Upper lobe of right lung (tissue), 1 donor: ENCODE measurements around the gene OR4D9. TPM values are rescaled to one million over a fixed set of nuclear protein-coding genes. Genes with fewer than 3 reads are reported as not detected.
"Not testable (repeated sequence)": the region's sequence is repeated elsewhere in the genome, so short reads cannot be mapped to it uniquely, and the experiment has no call there.

Experiments used
- ATAC-seq: fragments of 200-7000 bp; cut with Tn5 transposase; one replicate; pipeline ENCODE4 v1.9.1; 2020; ENCODE audit warnings: mild to moderate bottlenecking, moderate library complexity
- DNase-seq: peaks from one replicate; pipeline ENCODE4 v3.0.0-alpha.2; 2020
- H3K27ac ChIP-seq: fragments of 200-600 bp; one replicate; pipeline ENCODE4 v1.8.0; 2022
- H3K27me3 ChIP-seq: fragments of 200-600 bp; one replicate; pipeline ENCODE4 v1.8.0; 2022; ENCODE audit warnings: mild to moderate bottlenecking
- H3K36me3 ChIP-seq: fragments of 200-600 bp; one replicate; pipeline ENCODE4 v1.8.0; 2022
- H3K4me1 ChIP-seq: fragments of 200-600 bp; one replicate; pipeline ENCODE4 v1.8.0; 2022
- H3K4me3 ChIP-seq: fragments of 200-600 bp; one replicate; pipeline ENCODE4 v1.8.0; 2022; ENCODE audit warnings: mild to moderate bottlenecking
- H3K9me3 ChIP-seq: fragments of 200-600 bp; one replicate; pipeline ENCODE4 v1.8.0; 2022
- CTCF ChIP-seq: fragments of 200-600 bp; IDR thresholded peaks from one replicate; pipeline ENCODE4 v1.8.0; 2022; ENCODE audit warnings: antibody characterized with exemption
- intact Hi-C: fragments of 100-400 bp; cut with DNase I; formaldehyde crosslinking; loops from one replicate; pipeline ENCODE4 v1.11.0; 2022
- total RNA-seq: library from RNA; stranded (reverse); fragmentation: NEBNext Ultra II Directional; extraction: Animal tissue kit (Norgen Biotek cat#: 25700); gene quantifications from one replicate; pipeline ENCODE4 v1.2.1, GENCODE V29; 2021
- donor health status: DM: no; HTN: yes; CAD: no; lungs with severe emphysema.

The OR4D9 gene
- total RNA-seq, 1 donor from 2014 or later = not detected

GRCh38 chr11:59528711-59529110, 17.4 kb downstream of the OR4D9 start:
- no peaks in the 10 kb centered on the region for H3K4me1 ChIP-seq
- H3K4me3 ChIP-seq = no peak overlapping the region
- intact Hi-C loops = no loop called here
- no peak overlapping the region for H3K27ac ChIP-seq
- no peaks in the 10 kb centered on the region for H3K9me3 ChIP-seq
- no peak for TF ChIP-seq CTCF
- no peak for DNase-seq
- no peaks in the 10 kb centered on the region for H3K27me3 ChIP-seq
- H3K36me3 ChIP-seq = no peaks in the 10 kb centered on the region
- ATAC-seq = no peak

GRCh38 chr11:59532620-59533019, 21.3 kb downstream of the OR4D9 start:
- intact Hi-C loops = no loop called here
- DNase-seq (no peak), ATAC-seq (no peak)
- Histone ChIP-seq H3K4me3 (no peak overlapping the region), H3K27me3 (no peaks in the 10 kb centered on the region), H3K4me1 (peaks cover 9% of the 10 kb centered on the region), H3K27ac (no peak overlapping the region), H3K36me3 (no peaks in the 10 kb centered on the region), H3K9me3 (no peaks in the 10 kb centered on the region)
- no peak for TF ChIP-seq CTCF

- intact Hi-C loops = no loop called here
- Histone ChIP-seq H3K4me3 (no peak overlapping the region), H3K27ac (no peak overlapping the region), H3K4me1 (peaks cover 12% of the 10 kb centered on the region), H3K36me3 (no peaks in the 10 kb centered on the region), H3K27me3 (no peaks in the 10 kb centered on the region), H3K9me3 (no peaks in the 10 kb centered on the region)
- DNase-seq (no peak), ATAC-seq (no peak)
- no peak for TF ChIP-seq CTCF
Measured at GRCh38 chr11:59534676-59535075, 23.3 kb downstream of the OR4D9 start.

- ATAC-seq (no peak), DNase-seq (no peak)
- Histone ChIP-seq H3K9me3 (no peaks in the 10 kb centered on the region), H3K4me1 (peaks cover 4% of the 10 kb centered on the region), H3K27me3 (no peaks in the 10 kb centered on the region), H3K36me3 (no peaks in the 10 kb centered on the region), H3K27ac (no peak overlapping the region), H3K4me3 (no peak overlapping the region)
- intact Hi-C loops = no loop called here
- TF ChIP-seq CTCF = no peak
Measured at GRCh38 chr11:59542142-59542810, 30.9 kb downstream of the OR4D9 start.

- DNase-seq, H3K4me3 ChIP-seq, H3K9me3 ChIP-seq, H3K27me3 ChIP-seq, H3K4me1 ChIP-seq, intact Hi-C loops, ATAC-seq, H3K36me3 ChIP-seq, H3K27ac ChIP-seq: not testable (repeated sequence)
Measured at GRCh38 chr11:59543713-59544112, 32.4 kb downstream of the OR4D9 start.

GRCh38 chr11:59544869-59545178, 33.5 kb downstream of the OR4D9 start:
- no peak overlapping the region for H3K27ac ChIP-seq
- no peaks in the 10 kb centered on the region for H3K36me3 ChIP-seq
- H3K4me1 ChIP-seq = no peaks in the 10 kb centered on the region
- no peak for ATAC-seq
- no peak for TF ChIP-seq CTCF
- no peak overlapping the region for H3K4me3 ChIP-seq
- H3K9me3 ChIP-seq = no peaks in the 10 kb centered on the region
- no peaks in the 10 kb centered on the region for H3K27me3 ChIP-seq
- DNase-seq = no peak
- intact Hi-C loops = no loop called here
